HG03066 (cell line): ENCODE results near the gene GDAP1L1.
"Not testable (repeated sequence)": the region's sequence is repeated elsewhere in the genome, so short reads cannot be mapped to it uniquely, and the experiment has no call there.

ENCODE experiments used
- ATAC-seq: cut with Tn5 transposase; IDR thresholded peaks from one replicate; pipeline ENCODE4 v1.9.1; 2021; ENCODE audit warnings: low read depth; ENCODE audit not compliant: unreplicated experiment

Gene GDAP1L1

DNA sequence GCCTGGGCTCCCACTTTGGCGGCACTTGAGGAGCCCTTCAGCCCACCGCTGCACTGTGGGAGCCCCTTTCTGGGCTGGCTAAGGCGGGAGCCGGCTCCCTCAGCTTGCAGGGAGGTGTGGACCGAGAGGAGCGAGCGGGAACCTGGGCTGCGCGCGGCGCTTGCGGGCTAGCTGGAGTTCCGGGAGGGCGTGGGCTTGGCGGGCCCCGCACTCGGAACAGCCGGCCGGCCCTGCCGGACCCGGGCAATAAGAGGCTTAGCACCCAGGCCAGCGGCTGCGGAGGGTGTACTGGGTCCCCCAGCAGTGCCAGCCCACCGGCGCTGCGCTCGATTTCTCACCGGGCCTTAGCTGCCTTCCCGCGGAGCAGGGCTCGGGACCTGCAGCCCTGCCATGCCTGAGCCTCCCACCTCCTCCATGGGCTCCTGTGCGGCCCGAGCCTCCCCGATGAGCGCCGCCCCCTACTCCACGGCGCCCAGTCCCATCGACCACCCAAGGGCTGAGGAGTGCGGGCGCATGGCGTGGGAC lies 52.0 kb downstream of the GDAP1L1 start:
- ATAC-seq, result not testable (repeated sequence)

DNA sequence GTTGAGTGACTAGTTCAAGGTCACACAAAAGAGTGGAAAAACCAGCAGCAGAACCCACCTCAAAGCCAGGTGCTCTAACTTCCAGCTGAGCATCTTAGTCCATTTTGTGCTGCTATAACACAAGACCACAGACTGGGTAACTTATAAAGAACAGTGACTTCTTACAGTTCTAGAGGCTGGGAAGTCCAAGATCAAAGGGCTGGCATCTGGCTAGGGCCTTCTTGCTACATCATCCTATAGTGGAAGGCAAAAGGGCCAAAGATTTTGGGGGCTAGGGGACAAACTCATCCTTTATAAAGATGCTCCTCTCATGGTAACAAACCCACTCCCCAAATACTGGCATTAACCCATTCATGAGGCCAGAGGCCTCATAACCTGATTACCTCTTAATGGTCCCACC lies 54.2 kb downstream of the GDAP1L1 start:
- ATAC-seq, result no peak

GRCh38 chr20:44302026-44302669 lies 55.0 kb downstream of the GDAP1L1 start:
- no peak for ATAC-seq

GRCh38 chr20:44302736-44303135 lies 55.6 kb downstream of the GDAP1L1 start:
- no peak for ATAC-seq

DNA sequence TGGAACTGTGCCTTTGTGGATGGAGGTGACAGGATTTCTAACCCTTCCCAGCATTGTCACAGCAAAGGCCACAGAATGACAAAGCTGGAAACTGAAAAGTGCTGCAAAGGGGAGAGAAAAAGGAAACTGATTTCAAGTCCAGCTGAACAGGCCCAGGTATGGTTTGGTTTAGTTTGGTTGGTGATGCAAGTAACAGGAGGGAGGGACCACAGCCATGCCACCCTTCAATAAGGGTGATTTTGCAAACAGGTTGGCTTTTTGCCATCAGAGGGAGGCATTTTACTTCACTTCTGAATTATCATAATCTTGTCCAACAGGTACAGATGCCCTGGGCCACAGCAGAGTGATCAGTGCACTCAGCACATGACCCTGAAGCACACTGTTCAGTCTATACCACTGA lies 57.3 kb downstream of the GDAP1L1 start:
- no peak for ATAC-seq

DNA sequence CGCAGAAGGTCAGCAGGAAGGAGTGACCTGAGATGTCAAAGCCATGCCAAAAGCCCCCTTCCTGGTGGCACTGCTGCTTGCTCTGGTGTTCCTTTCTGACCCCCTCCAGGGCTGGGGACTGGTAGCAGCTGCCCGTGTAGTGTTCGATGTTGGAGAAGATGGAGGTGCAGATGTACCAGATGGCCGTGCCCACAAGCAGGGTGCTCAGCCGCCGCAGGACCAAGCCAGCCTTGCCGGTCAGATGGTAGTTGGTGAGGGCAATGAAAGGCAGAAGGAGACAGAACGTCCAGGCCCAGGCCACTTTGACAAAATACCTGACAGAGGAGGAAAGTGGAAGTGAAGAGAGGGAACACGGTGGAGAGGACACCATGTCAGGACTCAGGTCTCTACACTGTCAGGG lies 59.8 kb downstream of the GDAP1L1 start:
- no peak for ATAC-seq

DNA sequence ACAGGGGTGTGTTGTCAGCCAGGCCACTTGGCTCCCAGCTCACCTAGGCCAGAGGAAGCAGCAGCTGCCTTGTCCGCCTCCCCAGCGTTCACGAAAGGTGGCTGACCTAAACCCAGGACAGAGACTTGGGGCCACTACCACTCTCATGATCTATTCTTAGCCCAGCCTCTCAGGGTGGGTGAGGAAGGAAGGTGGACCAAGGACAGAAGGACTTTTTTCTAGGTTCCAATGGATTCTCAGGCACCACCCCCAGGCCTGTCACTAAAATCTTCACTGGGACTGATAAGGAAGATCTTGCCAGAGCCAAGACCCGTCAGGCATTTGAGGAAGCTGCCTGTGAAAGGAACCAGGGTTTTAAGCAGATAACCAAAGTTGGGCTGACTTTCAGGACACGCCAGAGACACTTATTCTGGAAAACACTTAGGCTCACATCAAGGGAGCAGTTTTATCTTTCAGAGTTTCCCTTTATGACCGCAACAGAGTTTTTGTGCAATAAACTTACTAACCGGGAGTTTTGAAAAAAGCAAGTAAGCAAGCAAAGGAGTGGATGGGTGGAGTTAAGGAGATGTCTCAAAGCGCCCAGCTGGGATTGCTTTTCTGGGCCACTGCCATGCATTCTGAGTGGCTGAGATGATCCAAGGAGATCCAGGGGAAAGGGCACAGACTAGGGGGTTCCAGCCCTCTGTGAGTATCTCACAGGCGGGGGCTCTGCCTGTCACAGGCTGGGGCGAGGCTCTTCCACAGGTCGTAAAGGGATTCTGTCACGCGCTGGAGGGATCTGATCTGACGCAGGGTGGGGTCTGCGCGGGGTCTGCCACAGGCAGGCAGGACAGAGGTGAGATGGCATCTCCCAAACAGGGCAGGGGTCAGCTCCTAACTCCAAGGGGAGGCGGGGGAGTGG lies 62.9 kb downstream of the GDAP1L1 start:
- ATAC-seq, result no peak

- ATAC-seq, result peak; percentile 90
Measured at GRCh38 chr20:44310664-44311639, 63.8 kb downstream of the GDAP1L1 start, which contains the start of gene FITM2. FITM2 (minus strand) TSS chr20:44311202; CDS start chr20:44311148, 54 bp downstream.

- ATAC-seq, result no peak
Measured at GRCh38 chr20:44314870-44315269, 67.8 kb downstream of the GDAP1L1 start.

GRCh38 chr20:44319839-44320422 lies 72.8 kb downstream of the GDAP1L1 start:
- ATAC-seq, result no peak

DNA sequence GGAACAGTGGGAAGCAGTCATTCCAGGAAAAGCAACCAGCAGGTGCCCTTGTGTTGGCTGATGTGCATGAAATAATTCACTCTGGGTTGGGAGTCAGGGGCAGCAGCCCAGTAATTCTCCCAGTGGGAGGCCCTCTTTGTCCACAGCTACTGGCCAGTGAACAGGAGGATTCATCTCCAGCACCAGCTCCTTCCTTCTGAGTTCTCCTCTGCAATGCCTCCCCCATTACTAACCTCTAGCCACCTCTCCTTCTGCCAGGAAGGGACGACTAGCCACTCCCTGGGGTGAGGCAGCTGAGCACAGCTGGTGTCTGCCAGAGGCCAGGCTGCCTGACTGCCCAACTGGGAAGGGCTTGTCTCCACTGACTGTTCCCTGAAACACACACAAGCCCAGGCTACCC lies 77.2 kb downstream of the GDAP1L1 start:
- ATAC-seq, result no peak

DNA sequence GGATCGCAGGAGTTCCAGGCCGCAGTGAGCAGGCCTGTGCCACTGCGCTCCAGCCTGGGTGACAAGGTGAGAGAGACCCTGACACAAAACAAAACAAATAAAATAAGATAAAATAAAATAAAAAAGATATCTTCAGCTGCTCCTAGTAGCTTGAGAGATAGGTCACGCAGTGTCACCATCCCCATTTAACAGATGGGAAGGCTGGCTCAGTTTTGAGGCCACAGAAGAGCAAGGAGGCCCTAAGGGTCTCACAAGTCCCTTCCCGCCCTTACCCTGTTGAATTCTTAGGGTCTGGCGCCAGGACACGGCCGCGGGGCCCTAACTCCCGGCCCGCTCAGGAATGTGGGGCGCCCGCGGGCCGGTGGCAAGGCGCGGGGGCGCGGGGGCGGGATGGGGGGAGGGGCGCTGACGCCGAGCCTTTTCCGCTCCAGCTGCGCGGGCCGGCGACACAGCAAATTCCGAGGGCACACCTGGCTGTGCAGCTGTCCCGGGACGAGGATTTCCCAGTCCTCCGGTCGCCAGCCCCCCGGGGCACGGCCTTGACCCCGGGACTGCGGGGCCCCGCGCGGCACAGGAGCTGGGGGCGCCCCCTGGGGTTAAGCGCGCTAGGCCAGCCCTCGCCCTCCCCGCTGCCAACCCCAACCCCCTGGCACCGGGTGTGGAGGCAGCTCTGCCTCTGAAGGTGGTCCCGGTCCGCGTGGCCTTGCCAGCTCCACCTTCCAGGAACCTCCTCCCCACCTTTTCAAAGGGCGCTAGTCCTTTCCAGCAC lies 79.5 kb downstream of the GDAP1L1 start:
- ATAC-seq, result no peak

GRCh38 chr20:44327748-44328147 lies 80.6 kb downstream of the GDAP1L1 start:
- ATAC-seq, result not testable (repeated sequence)

- ATAC-seq, result no peak
Measured at GRCh38 chr20:44328428-44328827, 81.3 kb downstream of the GDAP1L1 start.
